GM19455 (cell line): ENCODE data around the gene FMN1.

Experiments used
- ATAC-seq: cut with Tn5 transposase; IDR thresholded peaks from one replicate; pipeline ENCODE4 v1.9.1; 2021; ENCODE audit not compliant: unreplicated experiment

The FMN1 gene

GRCh38 chr15:32901995-32902394 lies 292.5 kb downstream of the FMN1 start:
- ATAC-seq: no peak

GRCh38 chr15:32901192-32901591 lies 293.3 kb downstream of the FMN1 start:
- no peak for ATAC-seq

GRCh38 chr15:32899126-32899596 lies 295.4 kb downstream of the FMN1 start:
- no peak for ATAC-seq

GRCh38 chr15:32898414-32898813 lies 296.1 kb downstream of the FMN1 start:
- no peak for ATAC-seq

- ATAC-seq: no peak
Observed at GRCh38 chr15:32893421-32893820, 301.1 kb downstream of the FMN1 start.

- ATAC-seq: no peak
Observed at GRCh38 chr15:32889214-32889613, 305.3 kb downstream of the FMN1 start.

GRCh38 chr15:32888221-32888761 lies 306.2 kb downstream of the FMN1 start:
- no peak for ATAC-seq

GRCh38 chr15:32887090-32887489 lies 307.4 kb downstream of the FMN1 start:
- ATAC-seq: no peak

GRCh38 chr15:32886459-32886858 lies 308.1 kb downstream of the FMN1 start:
- no peak for ATAC-seq

- ATAC-seq: no peak
Observed at GRCh38 chr15:32885713-32886112, 308.8 kb downstream of the FMN1 start.

GRCh38 chr15:32884146-32884545 lies 310.4 kb downstream of the FMN1 start:
- no peak for ATAC-seq

GRCh38 chr15:32882955-32883354 lies 311.6 kb downstream of the FMN1 start:
- no peak for ATAC-seq

- ATAC-seq: no peak
Observed at GRCh38 chr15:32881528-32881927, 313.0 kb downstream of the FMN1 start.

- ATAC-seq: no peak
Observed at GRCh38 chr15:32880642-32881041, 313.9 kb downstream of the FMN1 start.

- no peak for ATAC-seq
Observed at GRCh38 chr15:32879980-32880379, 314.5 kb downstream of the FMN1 start.

GRCh38 chr15:32878869-32879805 lies 315.4 kb downstream of the FMN1 start:
- ATAC-seq: no peak

- ATAC-seq: no peak
Observed at GRCh38 chr15:32878342-32878741, 316.2 kb downstream of the FMN1 start.

- no peak for ATAC-seq
Observed at GRCh38 chr15:32877252-32878019, 317.1 kb downstream of the FMN1 start.

GRCh38 chr15:32873284-32874114 lies 321.0 kb downstream of the FMN1 start:
- ATAC-seq: no peak

- ATAC-seq: no peak
Observed at GRCh38 chr15:32872621-32873283, 321.8 kb downstream of the FMN1 start.
